GM21528 (cell line): ENCODE data around the gene OR2T4.

Experiments
- ATAC-seq: cut with Tn5 transposase; IDR thresholded peaks from one replicate; pipeline ENCODE4 v1.9.1; 2021; ENCODE audit warnings: mild to moderate bottlenecking, moderate library complexity; ENCODE audit not compliant: unreplicated experiment, low FRiP score

Gene OR2T4

DNA sequence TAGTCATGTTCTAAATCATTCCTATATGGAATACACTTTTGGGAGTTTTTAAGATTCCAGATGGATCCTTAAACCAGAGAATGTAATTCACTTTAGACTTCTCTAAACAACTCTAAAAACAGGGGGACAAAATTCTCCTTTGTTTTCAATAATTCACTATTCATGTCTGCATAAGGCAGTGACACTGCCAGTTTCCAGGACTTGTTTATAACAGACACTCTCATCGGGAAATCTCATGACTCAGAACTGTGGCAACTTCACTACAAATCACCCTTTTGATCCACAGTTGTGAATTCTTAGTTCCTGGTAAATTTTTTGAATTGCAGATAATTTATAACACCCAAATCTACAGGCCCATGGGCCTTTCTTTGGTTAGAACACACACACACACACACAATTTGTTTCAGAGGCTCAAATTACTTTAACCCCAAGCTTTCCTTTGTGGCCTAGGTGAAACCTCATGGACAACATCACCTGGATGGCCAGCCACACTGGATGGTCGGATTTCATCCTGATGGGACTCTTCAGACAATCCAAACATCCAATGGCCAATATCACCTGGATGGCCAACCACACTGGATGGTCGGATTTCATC is at the start of gene OR2T4:
OR2T4 (plus strand) TSS at position 545 of the 595 bp plus-strand sequence; CDS start at position 545, 0 bp downstream.
- no peak for ATAC-seq

DNA sequence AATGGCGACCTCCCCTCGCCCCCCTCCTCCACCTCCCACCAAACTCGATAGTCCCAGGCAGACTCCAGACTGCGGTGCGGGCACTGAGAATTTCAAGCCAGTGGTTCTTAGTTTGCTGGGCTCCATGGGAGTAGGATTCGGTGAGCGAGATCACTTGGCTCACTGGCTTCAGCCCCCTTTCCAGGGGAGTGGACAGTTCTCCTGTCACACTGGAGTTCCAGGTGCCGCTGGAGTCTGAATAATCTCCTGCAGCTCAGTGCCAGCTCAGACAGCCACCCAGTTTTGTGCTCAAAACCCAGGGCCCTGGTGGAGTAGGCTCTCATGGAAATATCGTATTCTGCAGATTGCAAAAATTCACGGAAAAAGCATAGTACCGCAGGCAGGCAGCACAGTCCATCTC is 44.7 kb upstream of the OR2T4 start:
- ATAC-seq: no peak

GRCh38 chr1:248324468-248324867 is 37.0 kb upstream of the OR2T4 start, which contains the start of gene OR2M7:
OR2M7 (minus strand) TSS chr1:248324568; CDS start chr1:248324568, 0 bp downstream.
- no peak for ATAC-seq

DNA sequence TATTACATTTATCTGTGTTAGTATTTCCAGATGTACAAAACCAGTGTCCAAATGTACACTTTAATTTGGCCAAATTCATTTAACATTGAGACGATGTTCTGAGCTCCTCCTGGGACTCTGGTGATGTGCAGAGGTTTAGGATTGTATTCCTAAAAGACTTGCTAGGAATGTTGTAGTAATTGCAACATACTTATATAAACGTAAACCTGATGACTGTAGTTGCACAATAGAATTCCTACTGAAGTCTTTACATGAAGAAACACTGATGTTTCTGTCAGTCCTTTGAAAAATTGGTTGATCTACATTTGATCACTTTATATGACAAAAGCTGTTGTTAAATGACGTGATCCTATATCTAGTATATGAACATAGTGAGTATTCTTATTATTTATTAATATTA is 18.0 kb upstream of the OR2T4 start:
- no peak for ATAC-seq

GRCh38 chr1:248348475-248348874 is 13.0 kb upstream of the OR2T4 start, which contains the start of gene OR14C36:
OR14C36 (plus strand) TSS chr1:248348775; CDS start chr1:248348775, 0 bp downstream.
- ATAC-seq: no peak

DNA sequence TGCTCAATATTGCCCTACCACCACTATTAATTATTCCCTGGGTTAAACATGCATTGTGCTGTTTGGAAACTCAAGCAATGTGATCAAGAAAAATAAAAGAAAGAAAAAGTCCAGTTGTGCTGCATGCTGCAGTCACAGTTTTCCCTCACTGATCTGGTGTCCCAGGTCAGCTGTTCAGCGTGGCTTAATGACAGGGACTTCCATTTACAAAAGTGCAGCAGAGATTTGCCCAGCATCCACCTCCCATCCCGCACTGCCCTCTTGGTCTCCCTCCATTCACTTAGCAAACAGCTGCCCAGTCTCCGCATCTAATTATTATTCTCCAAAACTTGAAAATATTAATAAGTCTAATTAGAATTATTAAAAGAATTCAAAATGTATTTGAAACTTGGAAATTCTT is 2.0 kb upstream of the OR2T4 start:
- no peak for ATAC-seq

DNA sequence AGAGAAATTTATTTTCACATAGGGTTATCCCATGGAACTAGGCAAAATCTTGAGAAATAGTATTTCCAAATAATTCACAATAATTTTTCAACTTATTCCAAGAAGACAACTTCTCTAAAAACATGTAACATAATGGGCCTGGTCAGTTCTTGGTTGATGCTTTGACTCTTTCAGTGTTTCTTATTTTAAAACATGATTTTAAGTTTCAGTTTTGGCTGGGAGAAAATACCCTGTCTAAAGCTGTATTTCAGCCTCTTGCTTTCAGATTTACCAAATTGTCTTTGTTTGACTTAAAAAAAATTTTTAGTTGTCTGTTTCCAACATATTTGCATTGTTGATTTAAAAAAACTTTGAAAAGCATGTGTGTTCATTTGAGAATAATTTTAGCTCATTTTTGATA is 5.1 kb downstream of the OR2T4 start:
- ATAC-seq: no peak

GRCh38 chr1:248372394-248372793 is 10.9 kb downstream of the OR2T4 start:
- ATAC-seq: no peak

DNA sequence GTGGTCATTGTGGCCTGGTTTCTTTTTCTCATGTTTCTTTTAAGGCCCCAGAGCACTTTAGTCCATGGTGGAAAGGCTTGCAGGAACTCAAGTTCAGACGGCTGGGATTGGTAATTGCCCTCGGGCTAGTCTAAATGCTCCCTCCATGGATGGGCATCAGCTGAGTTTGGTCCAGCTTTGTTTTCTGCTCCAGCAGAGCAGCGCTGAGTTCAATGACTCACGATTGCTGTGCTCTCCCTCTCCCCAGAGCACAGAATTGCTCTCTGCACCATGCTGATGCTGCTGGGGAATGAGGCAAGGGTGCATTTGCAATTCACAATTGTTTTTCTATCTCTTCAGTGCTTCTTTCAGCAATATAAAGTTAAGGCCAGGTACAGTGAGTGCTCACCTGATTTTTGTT is 12.3 kb downstream of the OR2T4 start:
- ATAC-seq: no peak

- ATAC-seq: no peak
Observed at GRCh38 chr1:248375446-248375845, 14.0 kb downstream of the OR2T4 start, which contains the start of gene OR2T6. OR2T6 (plus strand) TSS chr1:248375746; CDS start chr1:248387609, 11,863 bp downstream.

DNA sequence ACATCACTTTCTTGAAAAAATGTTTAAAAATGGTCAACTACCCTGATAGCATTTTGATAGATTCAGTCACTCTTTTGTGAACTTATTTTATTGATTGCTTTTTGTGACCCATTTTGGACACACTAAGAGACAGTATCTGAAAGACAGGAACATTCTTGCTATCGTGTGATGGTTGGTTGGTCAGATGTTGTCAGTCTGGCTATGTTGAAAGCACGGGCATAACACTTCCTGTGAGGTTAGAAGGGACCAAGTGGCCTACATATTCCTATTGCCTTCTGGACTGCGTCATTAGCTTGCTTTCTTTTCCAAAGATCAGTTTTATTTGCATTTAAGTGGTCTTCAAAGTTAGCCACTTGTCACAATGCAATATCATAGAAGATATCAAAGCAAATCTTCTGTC is 15.5 kb downstream of the OR2T4 start:
- no peak for ATAC-seq

- ATAC-seq: no peak
Observed at GRCh38 chr1:248380854-248381253, 19.4 kb downstream of the OR2T4 start.

DNA sequence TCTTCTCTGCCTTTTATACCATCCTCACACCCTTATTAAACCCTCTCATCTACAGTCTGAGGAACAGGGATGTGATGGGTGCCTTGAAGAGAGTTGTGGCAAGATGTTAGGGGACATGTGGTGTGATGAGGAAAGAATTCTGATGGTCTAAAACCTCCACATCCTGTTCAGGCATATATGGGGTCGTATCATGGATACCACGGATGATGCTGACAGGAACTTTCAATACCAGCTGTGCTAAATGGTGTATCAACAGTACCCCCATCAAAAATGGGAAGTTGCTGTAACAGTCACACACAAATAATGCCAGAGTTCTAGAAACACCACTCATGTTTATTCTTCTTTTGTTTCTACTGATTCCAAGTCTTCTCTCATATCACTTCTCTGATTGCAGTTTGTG is 27.0 kb downstream of the OR2T4 start:
- no peak for ATAC-seq

GRCh38 chr1:248393050-248393449 is 31.6 kb downstream of the OR2T4 start:
- no peak for ATAC-seq

DNA sequence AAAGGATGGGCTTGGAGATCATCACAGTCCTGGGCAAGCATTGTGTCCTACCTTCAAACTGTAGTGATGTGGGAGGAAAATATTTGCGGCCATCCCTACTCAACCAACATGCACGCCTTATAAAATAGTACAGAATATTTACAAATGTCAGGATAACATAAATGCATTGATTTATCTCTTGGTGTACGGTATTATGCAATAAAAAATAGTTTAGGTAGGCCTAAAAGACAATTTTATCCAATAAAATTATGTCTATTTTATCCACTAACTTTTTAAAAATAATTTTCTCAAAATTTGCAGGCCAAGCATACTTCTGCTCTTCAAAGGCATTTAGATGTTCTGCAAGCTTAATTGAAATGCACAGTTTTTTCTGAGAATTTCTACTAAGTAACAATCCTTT is 41.3 kb downstream of the OR2T4 start, which contains the start of gene OR2T1:
OR2T1 (plus strand) TSS at position 301 of the 400 bp plus-strand sequence. CDS start 3,100 bp downstream, outside the sequence.
- ATAC-seq: no peak

- no peak for ATAC-seq
Observed at GRCh38 chr1:248404024-248404423, 42.6 kb downstream of the OR2T4 start.

- no peak for ATAC-seq
Observed at GRCh38 chr1:248406721-248407692, 45.5 kb downstream of the OR2T4 start.
